Metanephros (tissue), 2 donors: ENCODE measurements around the gene MDP1. TPM values are rescaled to one million over a fixed set of nuclear protein-coding genes. Genes with fewer than 3 reads are reported as not detected.

Source experiments
- small RNA-seq: library from RNA; depleted of rRNA; stranded (forward); fragments of <200 nt; gene quantifications from one replicate; pipeline ENCODE3, GENCODE V24; 2014; ENCODE audit warnings: low replicate concordance
- total RNA-seq: library from RNA; depleted of rRNA; stranded (reverse); fragments of >200 nt; gene quantifications from one replicate; pipeline ENCODE4 v1.2.3, GENCODE V29; 2014

MDP1 gene
- total RNA-seq = 14.4 TPM

DNA sequence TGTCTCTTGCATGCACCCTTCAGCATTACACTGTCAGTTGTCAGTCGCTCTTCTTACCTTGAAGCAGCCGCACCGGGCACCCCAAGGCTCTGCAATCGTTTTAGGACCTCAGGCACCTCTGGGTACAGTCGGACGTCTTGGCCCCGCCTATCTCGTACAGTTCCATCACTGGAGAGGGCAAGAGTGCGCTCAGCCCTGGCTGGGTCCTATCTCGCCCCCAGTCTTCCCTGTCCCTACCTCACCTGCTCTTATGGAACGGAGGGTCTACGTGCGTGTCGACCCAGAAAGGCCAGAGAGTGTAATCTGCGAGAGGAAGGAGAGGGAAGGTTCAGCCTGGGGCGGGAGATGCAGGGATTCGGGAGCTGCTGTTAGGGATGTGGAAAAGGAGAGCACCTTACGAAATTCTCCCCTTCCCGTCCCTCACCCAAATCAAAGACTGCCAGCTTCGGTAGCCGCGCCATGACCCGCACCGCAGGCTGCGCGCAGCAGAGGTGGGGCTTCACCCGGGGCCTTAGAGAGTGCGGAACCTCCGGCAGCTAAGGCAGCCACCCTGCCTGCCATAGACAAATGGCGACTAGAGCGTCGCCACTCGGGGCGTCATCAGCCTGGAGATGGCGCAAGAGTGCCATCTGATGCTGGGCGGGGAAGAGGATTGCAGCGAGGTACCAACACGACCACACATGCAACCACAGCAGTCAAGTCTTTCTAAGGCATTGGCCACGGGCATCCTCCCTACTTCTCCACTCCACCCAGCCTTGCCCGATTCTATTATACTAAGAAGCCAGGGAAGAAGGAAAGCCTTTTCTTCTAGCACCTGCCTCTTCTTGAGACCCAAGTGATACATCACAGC lies at the start of gene MDP1:
Gene MDP1 (minus strand): TSS at position 572 of the 850 bp plus-strand sequence. CDS start 111 bp downstream, at position 461.

DNA sequence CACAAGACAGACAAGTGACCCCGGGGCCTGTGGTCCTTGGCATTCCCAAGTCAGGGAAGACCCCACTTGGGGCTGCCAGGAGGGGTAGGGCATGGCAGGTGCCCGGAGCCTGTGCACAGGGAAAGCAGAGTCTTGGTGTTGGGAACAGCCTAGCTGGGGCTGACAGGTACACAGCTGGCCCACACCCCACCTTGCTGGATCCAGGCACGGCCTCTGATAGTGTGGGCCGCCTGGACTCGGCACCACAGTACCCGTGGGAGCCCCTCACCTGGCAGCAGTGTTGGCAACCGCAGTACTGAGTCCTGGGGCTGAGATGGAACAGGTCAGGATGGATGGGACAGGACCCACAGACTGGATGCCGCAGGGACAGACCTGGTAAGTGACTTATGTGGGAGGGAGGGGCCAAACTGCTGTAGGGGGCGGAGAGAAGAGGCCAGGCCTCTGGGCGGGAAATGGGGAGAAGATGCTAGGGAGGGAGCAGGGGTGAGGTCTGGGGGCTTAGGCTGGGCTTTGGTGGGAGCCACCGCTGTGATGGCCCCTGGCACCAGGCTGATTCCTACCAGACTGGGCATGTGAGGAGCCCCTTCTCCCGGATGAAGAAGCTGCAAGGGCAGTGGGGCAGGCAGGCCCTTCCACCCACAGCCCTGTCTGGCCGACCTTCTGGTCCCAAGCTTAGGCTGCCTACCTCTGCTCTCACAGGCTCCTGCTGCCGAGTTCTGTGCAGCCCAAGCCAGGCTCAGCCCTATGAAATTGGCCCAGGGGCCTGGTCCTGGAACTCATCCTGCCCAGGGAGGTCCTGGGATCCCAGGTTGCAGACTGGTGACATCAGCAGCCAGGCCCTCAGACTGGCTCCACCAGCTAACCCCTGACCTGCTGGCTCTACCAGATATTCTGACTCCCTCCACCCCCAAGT lies 47.2 kb upstream of the MDP1 start, which contains the start of gene TGM1:
Gene TGM1 (minus strand): TSS at position 357 of the 913 bp plus-strand sequence. CDS start 825 bp downstream, outside the sequence.

DNA sequence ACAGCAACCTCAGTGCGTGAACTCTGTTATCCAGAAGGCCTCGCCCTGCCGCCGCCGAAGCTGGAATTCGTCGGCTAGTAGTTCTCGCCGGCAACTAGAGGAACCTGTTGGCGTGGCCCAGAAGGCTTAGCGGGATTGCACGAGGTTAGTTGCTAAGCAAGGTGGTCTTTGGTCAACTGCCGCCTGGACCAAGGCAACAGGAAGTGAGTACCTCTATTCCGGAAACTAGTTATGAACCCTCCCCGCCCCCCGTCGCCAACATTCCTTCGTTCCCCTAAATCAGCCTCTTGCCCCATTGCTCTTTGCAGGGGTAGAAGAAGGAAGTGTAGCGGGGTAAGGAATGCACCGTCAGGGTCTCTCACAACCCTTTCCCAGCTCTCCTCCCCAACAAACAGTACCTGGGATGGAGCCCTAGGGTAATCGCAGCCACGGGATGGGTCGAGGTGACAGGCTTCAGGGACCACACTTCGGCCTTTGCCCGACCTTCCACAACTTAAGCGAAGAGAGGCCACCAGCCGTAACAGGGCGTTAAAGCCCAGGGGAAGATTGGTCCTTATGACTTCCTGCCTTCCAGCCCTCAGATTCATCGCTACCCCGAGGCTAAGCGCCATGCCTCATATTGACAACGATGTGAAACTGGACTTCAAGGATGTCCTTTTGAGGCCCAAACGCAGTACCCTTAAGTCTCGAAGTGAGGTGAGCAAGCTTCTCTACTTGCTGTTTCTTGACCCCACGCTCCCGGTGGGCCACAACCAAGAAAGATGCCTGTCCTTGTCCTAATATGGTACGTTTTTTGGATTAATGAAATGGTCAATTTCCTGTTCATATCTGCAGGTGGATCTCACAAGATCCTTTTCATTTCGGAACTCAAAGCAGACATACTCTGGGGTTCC lies 17.0 kb upstream of the MDP1 start, which contains the start of gene GMPR2:
Gene GMPR2 (plus strand): TSS at position 285 of the 893 bp plus-strand sequence. CDS start 325 bp downstream, at position 610.

DNA sequence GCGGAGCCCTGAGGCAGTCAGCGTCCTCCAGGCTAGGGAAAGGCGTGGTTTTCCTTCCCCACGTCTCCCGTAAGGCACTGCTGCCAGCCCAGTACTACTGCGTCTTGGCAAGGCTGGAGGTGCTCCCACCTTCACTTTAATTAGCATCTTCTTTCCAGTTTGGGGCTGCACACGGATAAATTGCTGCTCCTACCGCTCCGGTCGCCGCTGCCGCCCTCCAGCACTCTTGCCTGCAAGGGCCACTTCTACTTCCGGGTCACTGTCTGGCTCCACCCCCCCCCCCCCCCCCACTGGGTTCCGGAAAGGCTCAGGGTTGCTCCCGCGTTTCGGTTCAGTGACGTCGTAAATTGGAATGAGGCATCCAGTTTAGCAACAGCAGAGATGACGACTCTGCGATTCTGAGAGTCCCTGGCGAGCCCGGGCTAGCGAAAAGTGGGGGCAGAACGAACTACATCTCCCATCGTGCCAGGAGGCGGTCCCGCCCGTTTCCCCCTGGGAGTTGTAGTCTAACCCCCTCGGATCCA lies 16.3 kb upstream of the MDP1 start, which contains the start of gene NEDD8:
Gene NEDD8 (minus strand): TSS at position 247 of the 524 bp plus-strand sequence. CDS start 100 bp downstream, at position 147.

DNA sequence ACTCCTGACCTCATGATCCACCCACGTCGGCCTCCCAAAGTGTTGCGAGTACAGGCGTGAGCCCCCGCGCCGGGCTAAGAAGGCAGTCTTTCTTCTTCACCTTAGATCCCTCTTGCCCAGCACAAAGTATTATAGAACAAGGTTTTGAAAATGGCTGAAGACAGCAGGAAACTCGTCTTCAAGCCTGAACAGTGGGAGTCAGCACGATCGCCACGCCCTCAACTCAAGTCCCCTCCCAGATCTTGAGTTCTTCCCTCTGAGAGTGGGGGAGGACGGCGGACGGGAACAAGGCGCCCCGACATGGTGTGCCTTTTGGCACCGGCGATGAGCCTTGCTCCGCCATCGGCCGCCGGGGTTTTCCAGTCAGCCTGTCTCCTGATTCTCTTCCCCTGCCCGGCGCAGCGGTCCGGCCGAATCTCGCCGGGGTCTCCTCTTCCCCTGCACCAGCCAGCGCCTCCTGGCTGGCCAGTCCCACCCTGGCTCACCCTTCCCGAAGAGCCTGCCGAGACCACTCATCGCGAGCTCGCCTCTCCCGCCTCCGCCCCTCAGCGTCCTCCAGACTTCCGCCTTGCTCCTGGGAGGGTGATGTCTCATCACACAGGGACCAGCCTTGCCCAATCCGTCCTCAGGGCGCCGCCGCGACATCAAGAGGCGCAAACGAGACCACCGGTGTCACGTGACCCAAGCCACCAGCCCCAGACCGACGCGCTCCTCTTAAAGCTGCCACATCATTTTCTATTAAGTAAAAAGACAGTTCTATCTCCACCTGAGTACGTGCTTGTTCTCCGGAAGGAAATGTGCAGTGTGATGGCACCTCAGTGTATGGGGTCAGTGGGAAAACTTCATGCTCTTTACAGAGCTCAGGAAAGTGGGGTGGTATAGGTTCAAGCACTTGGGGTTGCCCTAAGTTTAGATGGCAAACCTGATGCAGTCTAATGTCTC lies 2.7 kb downstream of the MDP1 start, which contains the start of gene CHMP4A:
Gene CHMP4A (minus strand): TSS at position 565 of the 942 bp plus-strand sequence. CDS start 49 bp downstream, at position 516.

DNA sequence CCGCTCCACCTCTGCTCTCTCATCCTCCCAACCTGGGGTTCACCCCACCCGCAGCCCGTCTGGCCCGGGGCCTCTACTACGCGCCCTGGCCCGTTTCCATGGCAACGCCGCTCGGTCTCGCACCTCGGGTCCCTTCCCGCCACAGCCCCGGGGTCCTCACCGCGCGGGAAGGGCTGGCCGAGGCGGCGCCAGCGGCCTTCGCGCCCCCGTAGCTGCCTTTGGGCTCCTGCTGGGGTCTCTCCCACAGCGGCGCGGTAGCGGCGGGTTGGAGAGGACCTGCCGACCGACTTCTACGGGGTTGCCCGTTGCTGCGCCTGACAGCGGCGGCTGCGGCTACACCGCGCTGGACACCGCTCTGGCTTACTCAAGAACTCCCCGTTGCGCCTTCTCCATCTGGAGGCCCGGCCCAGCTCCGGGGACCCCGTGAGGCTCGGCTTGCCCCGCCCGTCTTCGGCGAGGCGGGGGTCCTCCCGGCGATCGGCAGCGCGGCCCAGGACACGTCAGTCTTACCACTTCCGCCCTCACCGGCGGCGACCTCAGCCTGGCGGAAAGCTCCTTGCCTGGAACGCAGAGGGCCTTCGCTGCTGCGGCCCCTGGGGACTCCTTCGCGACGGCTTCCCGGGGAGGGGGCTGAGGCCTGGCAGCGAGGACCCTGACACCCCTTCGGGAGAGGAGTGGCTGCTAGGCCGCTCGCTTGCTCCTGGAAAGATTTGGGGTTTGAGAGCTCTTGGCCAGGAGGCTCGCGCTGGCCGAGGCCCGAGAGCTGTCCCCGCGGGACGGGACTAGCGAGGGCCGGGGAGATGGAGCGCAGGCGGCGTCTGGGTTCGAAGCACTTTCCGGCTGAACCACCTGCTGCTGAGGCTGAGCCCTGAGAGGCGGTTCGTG lies 20.4 kb downstream of the MDP1 start, which contains the start of gene TM9SF1:
Gene TM9SF1 (minus strand): TSS at position 256 of the 885 bp plus-strand sequence. CDS start 422 bp downstream, outside the sequence.

DNA sequence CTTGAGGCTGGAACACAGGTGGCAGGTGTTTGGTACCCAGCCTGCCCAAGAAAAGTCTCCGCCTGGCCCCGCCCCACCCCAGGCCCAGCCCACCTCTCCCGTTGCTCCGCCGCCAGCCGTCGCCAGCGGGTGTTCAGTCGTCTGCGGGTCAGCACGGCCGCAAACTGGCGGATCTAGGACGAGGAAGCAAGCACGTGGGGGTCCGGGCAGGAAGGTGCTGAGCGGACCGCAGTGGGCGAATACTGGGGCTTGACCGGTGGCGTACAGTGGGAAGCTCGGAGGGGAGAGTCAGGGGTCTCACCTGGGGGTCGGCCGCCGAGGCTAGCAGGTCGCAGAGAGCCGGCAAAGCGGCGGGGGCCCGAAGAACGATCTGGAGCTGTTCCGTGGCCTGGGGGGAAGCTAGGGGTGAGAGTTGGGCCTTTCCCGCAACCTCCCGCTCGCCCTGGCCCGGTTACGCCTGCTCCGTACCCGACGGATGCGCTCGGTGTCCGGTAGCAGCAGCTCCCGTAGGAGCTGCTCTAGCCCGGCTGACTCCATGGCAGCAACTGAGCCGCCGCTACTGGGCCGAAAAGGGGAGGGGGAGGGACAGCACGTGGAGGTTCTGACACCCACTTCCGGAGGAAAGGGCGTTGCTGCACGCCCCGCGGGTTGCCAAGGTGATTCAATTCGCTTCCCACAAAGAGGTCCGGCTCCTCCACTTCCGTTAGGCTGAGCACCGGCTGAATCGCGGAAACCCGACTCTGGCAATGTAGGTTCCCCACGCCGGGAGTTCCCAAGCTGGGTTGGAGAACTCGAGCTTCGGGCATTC lies 27.4 kb downstream of the MDP1 start, which contains the start of gene IPO4:
Gene IPO4 (minus strand): TSS at position 566 of the 808 bp plus-strand sequence. CDS start 29 bp downstream, at position 537.

DNA sequence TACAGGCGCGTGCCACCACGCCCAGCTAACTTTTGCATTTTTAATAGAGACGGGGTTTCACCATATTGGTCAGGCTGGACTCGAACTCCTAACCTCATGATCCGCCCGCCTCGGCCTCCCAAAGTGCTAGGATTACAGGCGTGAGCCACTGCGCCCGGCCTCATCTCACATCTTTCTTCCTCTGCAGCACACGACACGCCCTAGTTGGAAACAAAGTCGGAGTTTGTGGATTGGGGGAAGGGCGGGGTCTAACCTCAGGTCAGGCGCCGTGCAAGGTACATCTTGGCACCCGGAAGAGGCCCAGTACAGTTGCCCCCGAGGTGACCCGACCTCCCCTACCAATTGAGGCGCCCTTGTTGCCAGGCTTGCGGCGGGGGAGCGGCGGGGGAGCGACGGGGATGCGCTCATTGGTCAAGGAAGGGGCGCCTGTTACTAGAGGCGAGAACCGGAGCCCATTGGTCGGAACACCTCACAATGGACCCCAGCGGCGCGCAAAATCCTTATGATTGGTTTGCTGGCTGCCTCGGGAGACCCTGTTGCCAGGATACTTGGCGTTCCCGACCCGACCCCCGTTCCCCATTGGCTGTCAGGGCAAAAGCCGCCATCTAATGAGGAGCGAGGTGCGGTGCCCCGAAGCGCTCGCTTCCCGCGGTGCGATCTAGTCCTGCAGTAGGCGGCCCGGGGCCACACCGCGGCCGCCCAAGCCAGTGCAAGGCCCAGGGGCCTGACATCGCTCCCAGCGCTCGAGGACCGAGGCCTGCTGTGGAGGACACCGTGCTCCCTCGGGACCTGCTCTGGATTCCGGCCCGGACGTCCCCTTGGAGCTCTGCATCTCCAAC lies 44.2 kb downstream of the MDP1 start, which contains the start of gene REC8:
Gene REC8 (plus strand): TSS at position 659 of the 839 bp plus-strand sequence. CDS start 473 bp downstream, outside the sequence.

Small RNAs within 50 kb of the gene (small RNA-seq; reads per million reads assigned to genes)
- gene AL136295.4 (not detected), gene CHMP4A (not detected), gene IPO4 (not detected), gene IRF9 (not detected), gene MDP1 (not detected)

Other genes with a start within 250 kb of the MDP1 start
- gene DHRS4L2, start 227.1 kb downstream of the MDP1 start, total RNA-seq = 23.4 TPM
- gene CARMIL3, start 164.1 kb downstream of the MDP1 start, total RNA-seq = 1.9 TPM
- gene CPNE6, start 144.5 kb downstream of the MDP1 start, total RNA-seq = not detected
- 26.3 TPM for gene PCK2, start 121.8 kb downstream of the MDP1 start, total RNA-seq
- 145 TPM for gene DCAF11, start 101.3 kb downstream of the MDP1 start, total RNA-seq
- 4.4 TPM for gene NRL, start 101.1 kb downstream of the MDP1 start, total RNA-seq
- 39.1 TPM for gene FITM1, start 85.4 kb downstream of the MDP1 start, total RNA-seq
- 95.0 TPM for gene PSME1, start 79.9 kb downstream of the MDP1 start, total RNA-seq
- 13.4 TPM for gene EMC9, start 74.5 kb downstream of the MDP1 start, total RNA-seq
- gene PSME2, start 69.5 kb downstream of the MDP1 start, total RNA-seq = 85.5 TPM
- gene RNF31, start 68.6 kb downstream of the MDP1 start, total RNA-seq = 52.8 TPM
- 58.3 TPM for gene IRF9, start 54.8 kb downstream of the MDP1 start, total RNA-seq
- gene REC8, start 44.0 kb downstream of the MDP1 start, total RNA-seq = 28.1 TPM
- 56.7 TPM for gene IPO4, start 27.2 kb downstream of the MDP1 start, total RNA-seq
- gene TM9SF1, start 20.6 kb downstream of the MDP1 start, total RNA-seq = 51.6 TPM
- not detected for gene TSSK4, start 10.4 kb downstream of the MDP1 start, total RNA-seq
- gene CHMP4A, start 2.6 kb downstream of the MDP1 start, total RNA-seq = 21.8 TPM
- gene NEDD8, start 16.3 kb upstream of the MDP1 start, total RNA-seq = 56.1 TPM
- 60.7 TPM for gene GMPR2, start 16.9 kb upstream of the MDP1 start, total RNA-seq
- 48.2 TPM for gene TINF2, start 26.6 kb upstream of the MDP1 start, total RNA-seq
- gene TGM1, start 47.1 kb upstream of the MDP1 start, total RNA-seq = 0.29 TPM
- 18.9 TPM for gene RABGGTA, start 55.5 kb upstream of the MDP1 start, total RNA-seq
- 29.6 TPM for gene DHRS1, start 83.7 kb upstream of the MDP1 start, total RNA-seq
- 18.5 TPM for gene NOP9, start 83.8 kb upstream of the MDP1 start, total RNA-seq
- 13.8 TPM for gene CIDEB, start 91.9 kb upstream of the MDP1 start, total RNA-seq
- 9.1 TPM for gene LTB4R2, start 94.1 kb upstream of the MDP1 start, total RNA-seq
- 6.7 TPM for gene LTB4R, start 95.4 kb upstream of the MDP1 start, total RNA-seq
- gene ADCY4, start 119.0 kb upstream of the MDP1 start, total RNA-seq = 29.7 TPM
- 4.3 TPM for gene RIPK3, start 123.9 kb upstream of the MDP1 start, total RNA-seq
- 53.0 TPM for gene NFATC4, start 152.1 kb upstream of the MDP1 start, total RNA-seq
- 37.2 TPM for gene NYNRIN, start 182.9 kb upstream of the MDP1 start, total RNA-seq
- gene CBLN3, start 213.6 kb upstream of the MDP1 start, total RNA-seq = 2.6 TPM
- gene KHNYN, start 213.9 kb upstream of the MDP1 start, total RNA-seq = 47.3 TPM
- gene SDR39U1, start 226.7 kb upstream of the MDP1 start, total RNA-seq = 28.1 TPM